AML-193 (cell line): ENCODE measurements around the gene TIAM1.

Experiments used
- DNase-seq, 2 experiments: peaks; one replicate each; lab custom pipeline; 2025; lab: John Stamatoyannopoulos, UW

Gene TIAM1

GRCh38 chr21:31283025-31283424 is 61.0 kb downstream of the TIAM1 start:
- DNase-seq = no peak

- no peak for DNase-seq
These were observed 61.9 kb downstream of the TIAM1 start for GRCh38 chr21:31282095-31282709.

- DNase-seq = no peak
These were observed 62.5 kb downstream of the TIAM1 start for GRCh38 chr21:31281561-31281960.

GRCh38 chr21:31279986-31280385 is 64.1 kb downstream of the TIAM1 start:
- no peak for DNase-seq

GRCh38 chr21:31279214-31279613 is 64.8 kb downstream of the TIAM1 start:
- no peak for DNase-seq

- DNase-seq = no peak
These were observed 65.4 kb downstream of the TIAM1 start for GRCh38 chr21:31278511-31279130.

- no peak for DNase-seq
These were observed 67.4 kb downstream of the TIAM1 start for GRCh38 chr21:31276663-31277062.

GRCh38 chr21:31275901-31276300 is 68.2 kb downstream of the TIAM1 start:
- no peak for DNase-seq

GRCh38 chr21:31273278-31273677 is 70.8 kb downstream of the TIAM1 start:
- DNase-seq = no peak

- DNase-seq = no peak
These were observed 76.0 kb downstream of the TIAM1 start for GRCh38 chr21:31268090-31268489.

GRCh38 chr21:31267644-31268043 is 76.4 kb downstream of the TIAM1 start:
- no peak for DNase-seq

GRCh38 chr21:31266241-31266640 is 77.8 kb downstream of the TIAM1 start:
- DNase-seq = no peak

- DNase-seq = no peak
These were observed 78.6 kb downstream of the TIAM1 start for GRCh38 chr21:31265366-31266013.

- DNase-seq = no peak
These were observed 79.5 kb downstream of the TIAM1 start for GRCh38 chr21:31264574-31264973.

- DNase-seq = no peak
These were observed 81.3 kb downstream of the TIAM1 start for GRCh38 chr21:31262728-31263127.

- no peak for DNase-seq
These were observed 82.3 kb downstream of the TIAM1 start for GRCh38 chr21:31261759-31262158.

- no peak for DNase-seq
These were observed 83.3 kb downstream of the TIAM1 start for GRCh38 chr21:31260790-31261189.

GRCh38 chr21:31258073-31258472 is 86.0 kb downstream of the TIAM1 start:
- no peak for DNase-seq

- DNase-seq = no peak
These were observed 86.8 kb downstream of the TIAM1 start for GRCh38 chr21:31257265-31257664.

GRCh38 chr21:31255896-31256295 is 88.2 kb downstream of the TIAM1 start:
- DNase-seq = no peak

- DNase-seq = no peak
These were observed 89.0 kb downstream of the TIAM1 start for GRCh38 chr21:31255036-31255435.

GRCh38 chr21:31254131-31254530 is 89.9 kb downstream of the TIAM1 start:
- DNase-seq = no peak

GRCh38 chr21:31253684-31254083 is 90.4 kb downstream of the TIAM1 start:
- DNase-seq = no peak

- no peak for DNase-seq
These were observed 91.5 kb downstream of the TIAM1 start for GRCh38 chr21:31252611-31253010.
